HCT116 (cell line): ENCODE results near the gene TSPAN5. TPM values are rescaled to one million over a fixed set of nuclear protein-coding genes. Genes with fewer than 3 reads are reported as not detected.

Source experiments
- ATAC-seq: fragments of 200-7000 bp; cut with Tn5 transposase; 2 replicates; pipeline ENCODE4 v1.9.1; 2020; ENCODE audit warnings: mild to moderate bottlenecking, moderate library complexity
- BruUV-seq: library from RNA; stranded (reverse); fragments of 400-500 nt; replicated peaks from 2 replicates; lab custom pipeline; 2021; lab: Mats Ljungman, UMichigan
- CTCF ChIA-PET: fragments of 300-600 bp; sonication (Branson Sonifier 250); formaldehyde crosslinking; loops from one replicate; lab custom pipeline; 2021; ENCODE audit warnings: antibody characterized with exemption; lab: Charles Lee
- POLR2A ChIA-PET: fragments of 300-600, 350-600 bp; sonication (Branson Sonifier 250); formaldehyde crosslinking; loops from one replicate; lab custom pipeline; 2021; ENCODE audit warnings: antibody characterized with exemption; lab: Charles Lee
- RAD21 ChIA-PET, 2 experiments: fragments of 300-600 bp; sonication (Branson Sonifier 250); formaldehyde crosslinking; loops; one replicate each; lab custom pipeline; 2023; ENCODE audit warnings: low total read pairs in 2 of 2; ENCODE audit not compliant: uncharacterized antibody in 2 of 2, unreplicated experiment in 2 of 2, low non-redundant PET in 1 of 2; lab: Charles Lee
- DNase-seq: peaks from one replicate; pipeline ENCODE4 v3.0.0-alpha.2; 2010; ENCODE audit warnings: low read depth, low spot score
- H2AFZ ChIP-seq: fragments of 200-600 bp; shearing (Covaris generic), sonication (generic); 2 replicates; pipeline ENCODE4 v1.6.1; 2017; ENCODE audit warnings: low read depth, mixed run types, mixed read lengths, antibody characterized with exemption, low read length; ENCODE audit not compliant: poor library complexity, severe bottlenecking
- H3K27ac ChIP-seq: 2 replicates; pipeline ENCODE4 v1.5.1; 2012; ENCODE audit warnings: low read depth, low read length
- H3K27me3 ChIP-seq: fragments of 200-600 bp; sonication (generic); 2 replicates; pipeline ENCODE4 v1.6.1; 2016; ENCODE audit warnings: mixed run types, low read length, mixed read lengths; ENCODE audit not compliant: insufficient read depth
- H3K36me3 ChIP-seq, 2 experiments: fragments of 200-500 bp in 1 of 2; fragments of 200-600 bp in 1 of 2; sonication (Bioruptor generic) in 1 of 2; sonication (generic) in 1 of 2; 2 replicates each; pipeline versions ENCODE4 v1.5.1 to v1.6.1; 2014 to 2016; ENCODE audit warnings: low read length in 2 of 2, inconsistent platforms in 1 of 2, mixed read lengths in 1 of 2, mixed run types in 1 of 2; ENCODE audit not compliant: insufficient read depth in 2 of 2, control insufficient read depth in 1 of 2
- H3K4me1 ChIP-seq, 2 experiments: fragments of 200-600 bp in 1 of 2; sonication (generic) in 1 of 2; 2 replicates each; pipeline versions ENCODE4 v1.5.1 to v1.6.1; 2012 to 2017; ENCODE audit warnings: low read length in 2 of 2, inconsistent platforms in 1 of 2, mild to moderate bottlenecking in 1 of 2, mixed read lengths in 1 of 2, mixed run types in 1 of 2, moderate library complexity in 1 of 2; ENCODE audit not compliant: insufficient read depth in 2 of 2, control insufficient read depth in 1 of 2
- H3K4me2 ChIP-seq: fragments of 200-600 bp; sonication (generic); 2 replicates; pipeline ENCODE4 v1.6.1; 2017; ENCODE audit warnings: mixed run types, low read length, mixed read lengths
- H3K4me3 ChIP-seq, 2 experiments: fragments of 200-600 bp in 1 of 2; sonication (generic) in 1 of 2; replicated peaks in 1 of 2; 2 replicates each; pipeline ENCODE4 v1.5.1; 2011 to 2016; ENCODE audit warnings: low read length in 2 of 2, control low read depth in 1 of 2, low read depth in 1 of 2, mild to moderate bottlenecking in 1 of 2, mixed read lengths in 1 of 2, mixed run types in 1 of 2
- H3K79me2 ChIP-seq: fragments of 200-600 bp; sonication (generic); 2 replicates; pipeline ENCODE4 v1.6.1; 2017; ENCODE audit warnings: mild to moderate bottlenecking, mixed run types, low read length, moderate library complexity, mixed read lengths; ENCODE audit not compliant: insufficient read depth
- H3K9ac ChIP-seq: fragments of 200-600 bp; sonication (generic); 2 replicates; pipeline ENCODE4 v1.6.1; 2016; ENCODE audit warnings: low read length, mixed read lengths
- H3K9me2 ChIP-seq: fragments of 200-600 bp; sonication (generic), shearing (Covaris generic); 2 replicates; pipeline ENCODE4 v1.6.1; 2017; ENCODE audit warnings: mixed run types, mild to moderate bottlenecking, moderate library complexity; ENCODE audit not compliant: insufficient read depth
- H3K9me3 ChIP-seq, 2 experiments: fragments of 200-500 bp in 1 of 2; fragments of 200-600 bp in 1 of 2; sonication (Bioruptor generic) in 1 of 2; sonication (generic) in 1 of 2; 2 replicates each; pipeline ENCODE4 v1.6.1; 2014 to 2017; ENCODE audit warnings: low read length in 2 of 2, mixed read lengths in 2 of 2, inconsistent platforms in 1 of 2, low read depth in 1 of 2, mild to moderate bottlenecking in 1 of 2, mixed run types in 1 of 2, moderate library complexity in 1 of 2; ENCODE audit not compliant: control insufficient read depth in 1 of 2, insufficient read depth in 1 of 2
- H4K20me1 ChIP-seq: fragments of 200-600 bp; sonication (generic), shearing (Covaris generic); 2 replicates; pipeline ENCODE4 v1.6.1; 2017; ENCODE audit warnings: mixed run types, mild to moderate bottlenecking, moderate library complexity; ENCODE audit not compliant: insufficient read depth
- CEBPB ChIP-seq: IDR thresholded peaks from 2 replicates; pipeline ENCODE4 v1.6.1; 2012; ENCODE audit warnings: low read depth
- EGR1 ChIP-seq: IDR thresholded peaks from 2 replicates; pipeline ENCODE4 v1.6.1; 2012; ENCODE audit warnings: low read depth
- EZH2phosphoT487 ChIP-seq: fragments of 200-600 bp; IDR thresholded peaks from 2 replicates; pipeline ENCODE4 v1.6.1; 2018; ENCODE audit warnings: antibody characterized with exemption, borderline replicate concordance
- JUND ChIP-seq: IDR thresholded peaks from 2 replicates; pipeline ENCODE4 v1.6.1; 2012
- SIN3A ChIP-seq: IDR thresholded peaks from 2 replicates; pipeline ENCODE4 v1.6.1; 2012; ENCODE audit warnings: low read depth
- SP1 ChIP-seq: IDR thresholded peaks from 2 replicates; pipeline ENCODE4 v1.6.1; 2012; ENCODE audit warnings: low read depth
- SRF ChIP-seq: IDR thresholded peaks from 2 replicates; pipeline ENCODE4 v1.6.1; 2012; ENCODE audit warnings: low read depth
- TCF7L2 ChIP-seq: IDR thresholded peaks from 2 replicates; pipeline ENCODE4 v1.7.0; 2011; ENCODE audit warnings: borderline replicate concordance, inconsistent platforms; ENCODE audit not compliant: insufficient read depth, insufficient read length; ENCODE audit errors: extremely low read depth
- ZNF274 ChIP-seq: fragments of 200-500 bp; sonication (Bioruptor generic); IDR thresholded peaks from 2 replicates; pipeline ENCODE4 v1.6.1; 2014; ENCODE audit warnings: mild to moderate bottlenecking, low read depth, low read length, inconsistent platforms
- intact Hi-C: fragments of 100-400 bp; cut with micrococcal nuclease; formaldehyde crosslinking; loops from 2 replicates; pipeline ENCODE4 v1.10.0; 2022
- total RNA-seq: library from RNA; stranded (reverse); gene quantifications from one replicate; pipeline ENCODE4 v1.2.1, GENCODE V29; 2021; ENCODE audit not compliant: unreplicated experiment

Gene TSPAN5
- total RNA-seq, 1 experiment from 2014 or later: 56.8 TPM

DNA sequence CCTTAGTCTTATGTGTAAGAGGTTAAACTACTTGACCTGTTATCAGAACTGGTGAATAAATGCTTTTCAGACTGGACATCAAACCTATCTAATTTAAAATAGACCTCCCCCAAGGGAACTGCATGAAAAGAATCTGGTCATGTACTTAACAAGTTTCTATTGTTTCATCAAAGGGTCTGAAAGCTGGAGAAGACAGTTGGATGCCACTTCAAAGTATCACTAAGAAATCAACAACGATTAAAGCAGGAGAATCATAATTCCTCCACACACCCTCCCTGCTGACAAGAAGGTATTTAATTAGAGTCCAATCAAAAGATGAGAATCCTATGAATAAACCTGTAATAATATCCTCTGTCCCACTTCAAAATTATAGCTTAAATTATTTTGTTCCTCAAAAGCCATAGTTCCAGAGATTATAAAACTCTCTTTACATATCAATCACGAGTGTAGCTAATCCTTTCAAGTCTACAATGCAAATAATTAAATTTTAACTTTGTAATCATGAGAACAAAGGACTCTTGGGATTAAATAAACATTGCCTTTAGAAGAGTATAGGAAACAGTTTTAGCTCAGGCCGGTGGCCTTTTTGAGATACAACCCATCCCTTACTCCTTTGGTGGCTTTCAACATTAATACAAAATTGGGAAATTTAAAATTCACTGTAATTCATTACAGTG, 35.1 kb downstream of the TSPAN5 start:
- peak overlapping the region; percentile 87; the same call in 1 of the 2 replicates for H3K27ac ChIP-seq
- no peak overlapping the region for H2AFZ ChIP-seq
- H3K36me3 ChIP-seq: no peaks in the 10 kb centered on the region
- BruUV-seq: no TSS peak
- H3K4me1 ChIP-seq: peaks cover 62 to 94% of the 10 kb centered on the region in 2 experiments
- ATAC-seq: peak; percentile 38
- H3K4me3 ChIP-seq: no peak overlapping the region
- TF ChIP-seq JUND: peak; percentile 67
- TF ChIP-seq ZNF274: no peak
- TF ChIP-seq SP1: peak; percentile 55
- peak; percentile 44; the same call in 1 of the 2 replicates for TF ChIP-seq CEBPB
- no peak for TF ChIP-seq EGR1
- no peak for TF ChIP-seq EZH2phosphoT487
- 0 out of 2 replicates have a peak, but pooled peaks have one; percentile 23 for TF ChIP-seq SRF
- TF ChIP-seq TCF7L2: peak; percentile 73
- TF ChIP-seq SIN3A: 0 out of 2 replicates have a peak, but pooled peaks have one; percentile 24
- TF ChIP-seq, all 23 proteins: peak for 6
- H3K4me2 ChIP-seq: peak overlapping the region; percentile 76
- H3K9me3 ChIP-seq: no peaks in the 10 kb centered on the region
- peaks cover 96% of the 10 kb centered on the region for H3K79me2 ChIP-seq
- CTCF ChIA-PET: no interaction called here
- POLR2A ChIA-PET: no interaction called here
- no peaks in the 10 kb centered on the region for H3K9me2 ChIP-seq
- no peaks in the 10 kb centered on the region for H4K20me1 ChIP-seq
- intact Hi-C loops: loop anchor here (10.0 kb wide), 2 partner anchors 108 to 158 kb away; no protein-coding TSS in a partner anchor
- no peaks in the 10 kb centered on the region for H3K27me3 ChIP-seq
- H3K9ac ChIP-seq: peak overlapping the region; percentile 23
- peak; percentile 66 for DNase-seq
- RAD21 ChIA-PET: no interaction called here
